Adrenal gland (tissue), 12 donors: Measurements from ENCODE around the gene TULP1. TPM values are rescaled to one million over a fixed set of nuclear protein-coding genes. Genes with fewer than 3 reads are reported as not detected.

Experiments
- DNase-seq, 7 donors: peaks; one replicate each; pipeline ENCODE4 v3.0.0-alpha.2; 2019 to 2020
- H3K27ac ChIP-seq, 5 donors: fragments of 200-600 bp; sonication (generic) in 4 of 5; 1 replicate in 3 of 5; 2 replicates in 2 of 5; pipeline versions ENCODE4 v1.5.1 to v1.8.0; 2016 to 2020; ENCODE audit warnings: mild to moderate bottlenecking in 1 of 5
- H3K27me3 ChIP-seq: fragments of 200-600 bp; 2 replicates; pipeline ENCODE4 v1.8.0; 2021
- H3K36me3 ChIP-seq, 2 donors: fragments of 200-600 bp; replicated peaks in 1 of 2; 1 replicate in 1 of 2; 2 replicates in 1 of 2; pipeline versions ENCODE4 v1.5.1 to v1.8.0; 2018 to 2022
- H3K4me1 ChIP-seq, 2 donors: fragments of 200-600 bp; replicated peaks in 1 of 2; 1 replicate in 1 of 2; 2 replicates in 1 of 2; pipeline versions ENCODE4 v1.5.1 to v1.8.0; 2018 to 2021
- H3K4me3 ChIP-seq, 4 donors: fragments of 200-600 bp; sonication (generic) in 3 of 4; one replicate each; pipeline ENCODE4 v1.5.1; 2016 to 2018
- H3K9me3 ChIP-seq, 3 donors: fragments of 200-600 bp; sonication (generic) in 1 of 3; replicated peaks in 1 of 3; 1 replicate in 2 of 3; 2 replicates in 1 of 3; pipeline versions ENCODE4 v1.5.1 to v1.8.0; 2016 to 2021
- POLR2A ChIP-seq, 2 donors: fragments of 450-650 bp; IDR thresholded peaks; one replicate each; pipeline ENCODE4 v1.6.1; 2017; ENCODE audit warnings: antibody characterized with exemption in 2 of 2, mild to moderate bottlenecking in 2 of 2, moderate library complexity in 1 of 2
- WGBS, 4 donors: extraction: QIAGEN DNeasy Blood & Tissue Kit in 2 of 4; methylation state at CpG; one replicate each; pipeline versions ENCODE4 v1.1.5 to v1.1.7; 2013 to 2017; 5-methylcytosine and 5-hydroxymethylcytosine counted together
- intact Hi-C, 2 donors: fragments of 100-400 bp; cut with DNase I; formaldehyde crosslinking; loops; one replicate each; pipeline versions ENCODE4 v1.14.1 to v1.15.0; 2022 to 2023
- polyA plus RNA-seq, 3 donors: library from polyadenylated mRNA; stranded (reverse); fragments of 200-250 nt in 2 of 3; fragments of 350-450 nt in 1 of 3; fragmentation: Illumina TruSeq in 1 of 3; extraction: RNeasy Lipid Tissue Mini Kit (QIAGEN cat#74804) in 1 of 3; gene quantifications; one replicate each; pipeline ENCODE4 v1.2.3, GENCODE V29; 2013 to 2014
- total RNA-seq, 9 donors: library from RNA; depleted of rRNA in 4 of 9; stranded (reverse); fragments of >200 nt in 4 of 9; fragments of 120-200 nt in 1 of 9; fragmentation: NEBNext Ultra II Directional in 1 of 9; extraction: Animal tissue kit (Norgen Biotek cat#: 25700) in 1 of 9; gene quantifications; one replicate each; pipeline versions ENCODE4 v1.1.0 to v1.2.4, GENCODE V29; 2013 to 2023
- TF ChIP-seq, protein P1 (sequence below), 6 experiments: fragments of 450-650 bp in 4 of 6; fragments of 200-600 bp in 2 of 6; sonication (generic) in 1 of 6; IDR thresholded peaks; 1 replicate in 5 of 6; 2 replicates in 1 of 6; pipeline versions ENCODE4 v1.5.1 to v1.8.0; 2016 to 2021; ENCODE audit warnings: antibody characterized with exemption in 6 of 6, mild to moderate bottlenecking in 2 of 6, moderate library complexity in 1 of 6
- donor health status: healthy with polysubstance abuse.
- donor health status: Bipolar disorder and iron deficiency.
- donor health status: DM: yes; HTN: yes; CAD: no.
- donor health status: DM: no; HTN: no; CAD: no.
- donor health status: DM: no; HTN: no; CAD: no.
- donor health status: DM: yes; HTN: yes; CAD: no.

TULP1 gene
- total and polyA plus RNA-seq, 12 donors, result 0.06 to 0.80 (median 0.07) TPM; not detected in 9

DNA sequence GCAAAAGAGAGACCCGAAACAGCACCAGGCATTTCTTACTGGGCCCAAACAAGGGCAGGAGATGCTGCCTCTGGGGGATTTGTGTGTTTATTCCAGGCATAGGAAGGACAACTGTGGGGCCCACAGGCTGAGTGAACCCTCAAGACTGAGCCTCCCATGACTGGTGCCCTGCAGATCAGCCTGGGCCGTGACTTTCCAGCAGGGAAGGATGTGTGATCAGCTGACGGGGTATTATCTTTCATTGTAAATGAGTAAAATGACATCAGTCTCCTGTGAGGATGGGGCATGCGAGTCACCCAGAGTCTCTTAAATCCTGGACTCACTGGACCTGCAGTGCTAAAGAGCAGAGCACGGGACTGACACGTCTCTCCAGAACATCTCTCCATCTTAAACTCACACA lies 11.9 kb downstream of the TULP1 start:
- intact Hi-C loops, result no loop called here
- no peak for TF ChIP-seq POLR2A (IDR thresholded peaks at IDR 0.05)
- TF ChIP-seq, protein P1, sequence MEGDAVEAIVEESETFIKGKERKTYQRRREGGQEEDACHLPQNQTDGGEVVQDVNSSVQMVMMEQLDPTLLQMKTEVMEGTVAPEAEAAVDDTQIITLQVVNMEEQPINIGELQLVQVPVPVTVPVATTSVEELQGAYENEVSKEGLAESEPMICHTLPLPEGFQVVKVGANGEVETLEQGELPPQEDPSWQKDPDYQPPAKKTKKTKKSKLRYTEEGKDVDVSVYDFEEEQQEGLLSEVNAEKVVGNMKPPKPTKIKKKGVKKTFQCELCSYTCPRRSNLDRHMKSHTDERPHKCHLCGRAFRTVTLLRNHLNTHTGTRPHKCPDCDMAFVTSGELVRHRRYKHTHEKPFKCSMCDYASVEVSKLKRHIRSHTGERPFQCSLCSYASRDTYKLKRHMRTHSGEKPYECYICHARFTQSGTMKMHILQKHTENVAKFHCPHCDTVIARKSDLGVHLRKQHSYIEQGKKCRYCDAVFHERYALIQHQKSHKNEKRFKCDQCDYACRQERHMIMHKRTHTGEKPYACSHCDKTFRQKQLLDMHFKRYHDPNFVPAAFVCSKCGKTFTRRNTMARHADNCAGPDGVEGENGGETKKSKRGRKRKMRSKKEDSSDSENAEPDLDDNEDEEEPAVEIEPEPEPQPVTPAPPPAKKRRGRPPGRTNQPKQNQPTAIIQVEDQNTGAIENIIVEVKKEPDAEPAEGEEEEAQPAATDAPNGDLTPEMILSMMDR (IDR thresholded peaks at IDR 0.05), result no peak
- H3K27ac ChIP-seq, result no peak overlapping the region
- peaks cover 9% of the 10 kb centered on the region for H3K27me3 ChIP-seq
- WGBS, 4 donors, result 54 to 76% (median 64%) methylated on average over 6 of the region's 6 CpGs
- H3K4me1 ChIP-seq, result peaks cover 7 to 11% of the 10 kb centered on the region in 2 donors
- no peaks in the 10 kb centered on the region for H3K36me3 ChIP-seq
- no peak for DNase-seq
- no peak overlapping the region for H3K4me3 ChIP-seq
- no peaks in the 10 kb centered on the region for H3K9me3 ChIP-seq

DNA sequence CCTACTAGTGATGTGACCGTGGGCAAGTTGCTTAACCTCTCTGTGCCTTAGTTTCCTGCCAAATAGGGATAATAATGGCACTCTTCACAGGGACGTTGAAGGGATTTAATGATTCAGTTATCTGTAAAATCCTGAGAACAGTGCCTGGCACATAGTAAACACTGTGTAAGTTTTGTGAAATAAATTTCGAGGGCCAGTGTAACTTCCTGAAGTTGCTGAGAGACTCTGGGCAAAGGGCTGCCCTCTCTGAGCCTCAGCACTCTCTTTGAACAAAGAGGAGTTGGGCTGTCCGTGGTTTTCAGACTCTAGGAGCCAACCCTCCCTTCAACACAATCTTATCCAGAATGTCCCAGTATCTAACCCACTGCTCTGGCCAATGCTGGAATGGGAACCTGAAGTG lies 13.3 kb downstream of the TULP1 start:
- no peak for DNase-seq
- H3K27ac ChIP-seq, result no peak overlapping the region
- peaks cover 4% of the 10 kb centered on the region for H3K27me3 ChIP-seq
- H3K36me3 ChIP-seq, result no peaks in the 10 kb centered on the region
- H3K9me3 ChIP-seq, result no peaks in the 10 kb centered on the region
- H3K4me1 ChIP-seq, result peaks cover 7 to 14% of the 10 kb centered on the region in 2 donors
- intact Hi-C loops, result no loop called here
- TF ChIP-seq, protein P1 (IDR thresholded peaks at IDR 0.05), result no peak
- no peak for TF ChIP-seq POLR2A (IDR thresholded peaks at IDR 0.05)
- WGBS, 4 donors, result 85 to 90% (median 89%) methylated on average over 4 of the region's 4 CpGs
- no peak overlapping the region for H3K4me3 ChIP-seq

DNA sequence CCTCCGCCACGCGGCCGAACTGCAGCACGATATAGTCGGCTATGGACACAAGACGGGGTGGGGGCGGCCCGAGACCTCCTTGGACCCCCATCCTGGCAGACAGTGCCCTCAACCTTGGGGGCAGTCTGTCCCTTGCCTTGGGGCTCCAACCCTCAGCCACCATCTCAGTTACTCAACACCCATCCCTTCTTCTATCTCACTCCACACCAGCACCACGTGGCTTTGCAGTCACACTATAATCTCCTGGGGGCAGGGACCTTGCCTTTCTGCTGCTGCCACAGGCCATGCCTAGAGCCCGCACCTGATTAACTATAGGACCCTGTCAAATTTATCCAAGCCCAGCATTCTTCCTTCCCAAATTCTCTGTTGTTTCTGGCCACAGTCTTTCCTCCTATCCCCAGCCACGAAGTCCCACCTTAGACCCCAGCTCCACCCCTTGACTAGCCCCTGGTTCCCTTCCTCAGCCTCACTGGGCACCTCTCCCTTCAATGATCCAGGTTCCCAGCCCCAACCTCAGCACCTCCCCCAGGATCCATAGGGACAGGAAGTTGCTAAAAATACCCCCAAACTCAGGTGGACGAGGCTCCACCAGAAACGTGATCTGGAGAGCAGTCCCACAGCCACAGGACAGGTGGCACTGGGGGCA lies 14.2 kb downstream of the TULP1 start:
- intact Hi-C loops, result no loop called here
- DNase-seq, result no peak

DNA sequence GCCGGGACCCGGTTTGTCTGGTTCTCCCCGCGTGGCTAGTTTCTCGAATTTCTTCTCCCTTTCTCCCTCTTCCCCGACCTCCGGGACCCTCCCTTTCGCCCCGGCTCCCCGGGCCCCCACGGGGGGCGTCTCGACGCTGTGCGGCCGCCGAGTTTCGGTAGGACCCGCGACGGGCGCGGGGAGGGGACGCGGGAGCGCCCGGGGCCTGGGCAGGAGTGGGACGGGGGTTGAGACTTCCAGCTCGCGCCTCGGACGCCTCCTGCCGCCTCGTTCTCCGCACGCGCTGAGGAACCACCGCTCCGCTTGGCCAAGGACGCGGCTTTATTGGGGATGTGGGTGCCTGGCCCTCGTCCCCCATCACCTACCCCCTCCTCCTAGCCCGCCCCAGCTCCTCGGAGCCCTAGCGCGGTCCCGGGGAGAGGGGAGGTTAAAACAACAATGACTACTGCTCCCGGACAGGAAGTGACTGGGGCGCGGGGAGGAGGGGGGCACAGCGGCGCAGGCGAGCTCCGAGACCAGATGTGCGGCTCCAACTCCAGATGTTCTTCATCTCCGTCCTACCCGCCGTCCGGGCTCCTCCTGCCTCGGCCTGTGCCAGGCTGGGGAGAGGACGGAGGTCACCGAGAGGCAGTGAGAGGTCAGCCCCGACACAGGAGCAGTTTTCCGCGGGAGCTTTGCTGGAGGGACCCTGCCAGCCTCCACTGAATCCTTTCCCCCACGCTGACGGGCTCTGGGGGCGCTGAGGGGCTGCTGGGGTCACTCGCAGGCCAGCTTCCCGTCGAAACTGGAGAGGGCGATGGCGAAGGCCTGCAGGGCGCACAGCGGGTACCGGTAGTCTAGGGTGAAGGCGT lies 14.9 kb downstream of the TULP1 start:
- Histone ChIP-seq H3K36me3 (no peaks in the 10 kb centered on the region), H3K9me3 (no peaks in the 10 kb centered on the region), H3K4me3 (peak overlapping the region in 2 of 4 donors; percentile 55 to 83), H3K27me3 (no peaks in the 10 kb centered on the region), H3K27ac (peak overlapping the region in 4 of 5 donors; percentile 57 to 91 (median 74)), H3K4me1 (peaks cover 7 to 19% of the 10 kb centered on the region in 2 donors)
- intact Hi-C loops, result no loop called here
- WGBS, 4 donors, result 1 to 8% (median 5%) methylated on average over 37 to 77 of the region's 77 CpGs
- no peak for TF ChIP-seq POLR2A (IDR thresholded peaks at IDR 0.05)
- TF ChIP-seq, protein P1 (IDR thresholded peaks at IDR 0.05), result no peak
- DNase-seq, result peak in 6 of 7 donors; percentile 55 to 77 (median 58)

More for the DNA sequence above, 14.2 kb downstream of the TULP1 start:
- Histone ChIP-seq H3K4me3 (peak overlapping the region in 1 of 4 donors; percentile 83), H3K36me3 (no peaks in the 10 kb centered on the region), H3K9me3 (no peaks in the 10 kb centered on the region), H3K4me1 (peaks cover 7 to 19% of the 10 kb centered on the region in 2 donors), H3K27me3 (peaks cover under 1% of the 10 kb centered on the region), H3K27ac (peak overlapping the region in 2 of 5 donors; percentile 82 to 91)
- WGBS, 4 donors, result 50 to 72% (median 65%) methylated on average over 3 to 14 of the region's 14 CpGs
- TF ChIP-seq, protein P1 (IDR thresholded peaks at IDR 0.05), result no peak
- no peak for TF ChIP-seq POLR2A (IDR thresholded peaks at IDR 0.05)
